GM18508 (cell line): ENCODE data around the gene LYL1.
"Not testable (repeated sequence)": the region's sequence is repeated elsewhere in the genome, so short reads cannot be mapped to it uniquely, and the experiment has no call there.

Source experiments
- ATAC-seq: cut with Tn5 transposase; IDR thresholded peaks from one replicate; pipeline ENCODE4 v1.9.1; 2021; ENCODE audit warnings: moderate number of reproducible peaks; ENCODE audit not compliant: insufficient read depth, unreplicated experiment

Gene LYL1

DNA sequence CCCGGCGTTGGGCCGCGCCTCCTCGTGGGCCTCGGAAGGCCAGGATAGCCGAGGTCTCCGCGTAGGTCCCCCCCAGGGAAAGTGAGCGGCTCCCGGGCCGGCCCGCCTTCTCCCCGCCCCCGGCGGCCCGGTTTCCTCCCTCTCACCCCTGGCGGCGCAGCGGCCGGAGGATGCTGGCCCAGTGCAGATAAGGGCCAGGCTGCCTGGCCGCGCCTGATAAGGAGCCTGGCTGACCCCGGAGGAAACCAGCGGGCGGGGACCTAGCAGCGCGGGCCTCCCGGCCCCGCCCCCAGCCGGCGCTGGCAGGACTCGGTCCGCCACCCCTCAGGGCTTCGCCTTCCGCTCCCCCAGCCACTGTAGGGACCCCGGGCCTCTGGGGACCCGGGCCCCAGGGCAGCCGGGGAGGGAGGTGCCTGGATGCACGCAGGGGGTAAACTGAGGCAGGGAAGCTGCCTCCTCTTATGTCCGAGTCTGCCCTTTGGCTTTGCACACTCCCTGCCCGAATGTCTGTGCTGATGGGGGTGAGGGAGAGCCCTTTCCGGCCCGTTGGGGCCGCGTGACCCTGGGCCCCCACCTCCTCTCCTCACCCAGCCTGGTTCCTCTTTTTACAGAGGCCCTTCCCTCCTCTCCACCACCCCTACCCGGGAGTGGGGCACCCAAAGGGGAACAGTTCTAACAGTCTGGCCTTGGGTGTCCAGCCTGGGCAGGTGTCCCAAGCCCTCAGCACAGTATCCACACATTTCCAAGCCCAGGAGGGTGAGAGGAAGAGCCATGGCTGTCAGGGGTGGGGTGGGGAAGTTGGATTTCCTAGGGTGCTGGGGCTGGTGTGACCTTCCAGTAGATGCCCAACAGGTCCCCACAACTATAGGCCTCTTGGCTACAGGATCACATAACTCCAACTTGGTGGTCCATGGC, at the start of gene LYL1:
Gene LYL1 (minus strand): TSS at position 193 of the 915 bp plus-strand sequence. CDS start 1,687 bp downstream, outside the sequence.
- ATAC-seq, result no peak

DNA sequence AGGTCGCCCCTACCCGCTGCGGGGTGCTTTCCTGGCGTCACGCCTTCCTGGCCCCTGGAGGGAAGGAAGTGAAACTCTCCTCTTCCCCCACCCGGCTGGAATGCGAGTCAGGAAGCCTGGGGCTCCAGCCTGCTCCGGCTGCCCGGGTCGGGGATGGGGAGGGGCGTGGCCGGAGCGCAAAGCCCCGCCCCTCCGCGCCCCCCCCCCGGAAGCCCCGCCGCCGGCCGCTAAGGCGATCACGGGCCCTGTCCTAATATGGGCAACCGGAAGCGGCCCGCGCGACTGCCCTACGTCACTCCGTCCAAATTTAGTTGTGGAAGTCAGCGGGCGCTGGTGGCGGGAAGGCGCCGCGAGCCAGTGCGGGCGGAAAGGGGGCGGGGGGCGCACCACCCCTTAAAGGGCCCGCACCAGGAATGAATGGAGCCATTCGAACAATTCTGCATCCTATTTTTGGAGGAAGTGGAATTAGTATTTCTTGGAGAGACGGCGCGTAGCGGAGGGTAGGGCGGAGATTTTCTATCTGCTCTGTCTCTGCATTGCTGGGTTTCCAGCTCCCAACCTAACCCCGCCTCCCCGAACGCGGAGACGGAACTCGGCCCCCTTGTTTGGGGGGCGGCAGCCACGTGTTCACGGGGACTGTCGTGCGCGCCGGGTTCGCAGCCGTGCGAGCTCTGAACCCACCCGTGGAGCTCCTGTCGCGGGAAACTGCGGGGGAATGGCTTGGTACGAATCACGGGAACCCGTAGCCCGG, 49.1 kb upstream of the LYL1 start:
- no peak for ATAC-seq

GRCh38 chr19:13150931-13151604, 48.4 kb upstream of the LYL1 start:
- no peak for ATAC-seq

DNA sequence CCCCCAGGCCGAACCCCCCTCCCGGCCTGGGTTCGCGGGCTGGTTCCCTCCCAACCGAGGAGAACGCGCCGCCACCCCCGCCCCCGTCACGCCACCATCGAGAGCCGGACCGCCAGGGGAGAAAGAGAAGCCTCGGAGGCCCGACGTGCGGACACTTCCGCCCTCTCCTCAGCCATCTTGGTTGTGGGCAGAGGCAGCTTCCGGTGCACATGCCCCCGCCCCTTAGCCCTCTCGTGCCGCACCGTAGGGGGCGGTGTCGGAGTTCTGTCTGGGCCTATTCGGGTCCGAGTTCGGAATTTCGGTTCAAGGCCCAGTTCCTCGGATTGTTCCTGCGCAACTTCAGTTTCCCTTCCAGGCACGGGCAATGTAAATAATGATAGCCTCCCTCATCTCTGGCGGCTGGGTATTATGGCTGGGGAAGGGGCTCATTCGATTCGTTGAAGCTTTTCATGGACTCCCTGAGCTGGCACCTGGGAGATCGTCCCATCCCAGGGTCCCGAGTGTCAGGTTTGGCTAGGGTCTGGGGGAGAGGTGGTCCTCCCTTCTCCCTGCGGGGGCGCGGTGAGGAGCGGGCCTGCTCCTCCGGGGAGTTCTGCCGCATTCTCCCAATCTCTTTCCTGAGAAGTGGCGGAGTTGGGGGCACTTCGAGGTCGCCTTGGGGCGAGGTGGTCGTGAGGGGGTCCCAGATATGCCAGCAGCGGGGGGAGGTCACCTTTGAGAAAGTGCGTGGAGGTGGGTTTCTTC, 47.7 kb upstream of the LYL1 start, which contains the start of the genes IER2 and STX10:
Gene IER2 (plus strand): TSS at position 225 of the 744 bp plus-strand sequence. CDS start 2,776 bp downstream, outside the sequence.
Gene STX10 (minus strand): TSS at position 189 of the 744 bp plus-strand sequence. CDS start 202 bp downstream, outside the sequence.
- peak; percentile 27 for ATAC-seq

DNA sequence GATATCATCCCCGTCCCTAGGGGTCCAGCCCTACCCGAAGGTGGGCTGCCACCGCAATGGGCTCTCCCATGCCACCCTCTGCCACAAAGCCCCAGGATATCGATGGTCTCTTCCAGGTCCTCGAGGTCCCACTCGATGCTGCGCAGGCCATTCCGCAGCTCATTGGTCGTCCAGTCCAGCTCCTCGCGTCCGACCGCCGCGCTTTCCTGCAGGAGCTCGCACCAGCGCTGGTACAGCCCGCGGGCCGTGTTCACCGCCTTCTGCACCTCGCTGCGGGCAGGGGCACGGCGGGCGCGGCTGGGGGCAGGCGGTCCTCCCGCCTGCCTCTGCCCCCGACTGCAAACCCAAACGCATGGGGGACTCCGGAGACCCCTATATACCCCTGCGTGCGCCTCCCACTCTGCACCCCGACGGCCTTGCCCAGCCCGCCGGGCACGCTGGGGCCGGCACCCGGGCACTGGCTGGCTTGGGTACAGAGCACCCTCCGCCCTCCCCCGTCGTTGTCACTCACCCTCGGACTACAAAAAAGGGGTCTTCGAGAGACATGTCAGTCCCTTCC, 47.0 kb upstream of the LYL1 start:
- no peak for ATAC-seq

GRCh38 chr19:13149173-13149627, 46.5 kb upstream of the LYL1 start:
- not testable (repeated sequence) for ATAC-seq

- no peak for ATAC-seq
These were observed 44.3 kb upstream of the LYL1 start for GRCh38 chr19:13146763-13147563.

- no peak for ATAC-seq
These were observed 37.1 kb upstream of the LYL1 start for GRCh38 chr19:13139633-13140311.

DNA sequence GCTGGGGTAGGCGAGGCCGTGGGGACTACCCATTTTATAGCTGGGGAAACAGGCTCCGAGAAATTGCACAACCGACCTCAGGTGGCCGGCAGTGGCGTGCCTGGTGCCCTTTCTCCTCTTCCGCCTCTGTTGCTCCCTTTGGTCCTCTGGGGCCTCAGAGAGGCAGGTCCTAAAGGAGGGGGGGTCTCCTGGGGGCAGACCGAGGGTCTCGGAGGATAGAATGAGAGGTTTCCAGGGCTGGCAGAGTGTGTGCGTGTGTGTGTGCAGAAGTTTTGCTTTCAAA, 36.2 kb upstream of the LYL1 start:
- ATAC-seq, result no peak

GRCh38 chr19:13138171-13138915, 35.7 kb upstream of the LYL1 start:
- ATAC-seq, result no peak

- no peak for ATAC-seq
These were observed 34.7 kb upstream of the LYL1 start for GRCh38 chr19:13137290-13137794.

DNA sequence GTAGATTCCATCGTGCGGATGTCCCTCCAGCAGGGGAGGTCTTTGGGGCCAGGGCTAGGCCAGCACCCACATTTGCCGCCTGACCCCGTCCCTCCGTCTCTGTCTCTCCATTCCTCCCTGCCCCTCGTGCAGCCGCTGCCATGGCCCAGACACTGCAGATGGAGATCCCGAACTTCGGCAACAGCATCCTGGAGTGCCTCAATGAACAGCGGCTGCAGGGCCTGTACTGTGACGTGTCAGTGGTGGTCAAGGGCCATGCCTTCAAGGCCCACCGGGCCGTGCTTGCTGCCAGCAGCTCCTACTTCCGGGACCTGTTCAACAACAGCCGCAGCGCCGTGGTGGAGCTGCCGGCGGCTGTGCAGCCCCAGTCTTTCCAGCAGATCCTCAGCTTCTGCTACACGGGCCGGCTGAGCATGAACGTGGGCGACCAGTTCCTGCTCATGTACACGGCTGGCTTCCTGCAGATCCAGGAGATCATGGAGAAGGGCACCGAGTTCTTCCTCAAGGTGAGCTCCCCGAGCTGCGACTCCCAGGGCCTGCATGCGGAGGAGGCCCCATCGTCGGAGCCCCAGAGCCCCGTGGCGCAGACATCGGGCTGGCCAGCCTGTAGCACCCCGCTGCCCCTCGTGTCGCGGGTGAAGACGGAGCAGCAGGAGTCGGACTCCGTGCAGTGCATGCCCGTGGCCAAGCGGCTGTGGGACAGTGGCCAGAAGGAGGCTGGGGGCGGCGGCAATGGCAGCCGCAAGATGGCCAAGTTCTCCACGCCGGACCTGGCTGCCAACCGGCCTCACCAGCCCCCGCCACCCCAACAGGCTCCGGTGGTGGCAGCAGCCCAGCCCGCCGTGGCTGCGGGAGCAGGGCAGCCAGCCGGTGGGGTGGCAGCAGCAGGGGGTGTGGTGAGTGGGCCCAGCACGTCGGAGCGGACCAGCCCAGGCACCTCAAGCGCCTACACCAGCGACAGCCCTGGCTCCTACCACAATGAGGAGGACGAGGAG, 32.7 kb upstream of the LYL1 start:
- no peak for ATAC-seq

DNA sequence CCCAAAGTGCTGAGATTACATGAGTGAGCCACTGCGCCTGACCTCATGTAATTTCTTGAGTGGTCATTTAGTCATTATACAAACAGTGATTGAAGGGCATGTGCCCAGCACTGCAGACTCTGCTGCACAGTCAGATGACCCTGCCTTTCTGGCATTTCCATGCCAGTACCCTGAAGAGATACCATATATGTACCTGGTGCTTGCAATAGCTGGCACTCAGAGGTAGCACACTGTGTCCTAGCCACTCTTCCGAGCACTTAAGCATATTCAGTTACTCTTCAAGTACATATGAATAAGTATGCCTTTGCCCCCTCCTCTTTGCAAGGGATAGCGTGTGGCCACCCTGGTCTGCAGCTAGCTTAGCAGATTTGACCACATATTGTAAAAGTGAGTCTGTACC, 32.0 kb upstream of the LYL1 start:
- no peak for ATAC-seq

GRCh38 chr19:13133241-13133870, 30.7 kb upstream of the LYL1 start:
- no peak for ATAC-seq

GRCh38 chr19:13132471-13133180, 30.0 kb upstream of the LYL1 start:
- no peak for ATAC-seq
